HEK293 (cell line): ENCODE data around the gene AGMAT.

Experiments used
- CTCF ChIA-PET: fragments of 350-600 bp; formaldehyde crosslinking; extraction: SDS; loops from one replicate; lab custom pipeline; 2021; ENCODE audit warnings: antibody characterized with exemption; lab: Yijun Ruan, JAX
- POLR2A ChIA-PET: fragments of 300-600 bp; formaldehyde crosslinking; extraction: SDS; loops from one replicate; lab custom pipeline; 2020; ENCODE audit warnings: antibody characterized with exemption, inconsistent platforms; lab: Yijun Ruan, JAX
- H3K27ac ChIP-seq: fragments of 200-500 bp; sonication (Bioruptor generic); 2 replicates; pipeline ENCODE4 v1.5.1; 2014; ENCODE audit warnings: low read depth, low read length, control low read depth, inconsistent platforms; ENCODE audit errors: extremely low read depth
- H3K36me3 ChIP-seq, 2 experiments: fragments of 200-500 bp in 1 of 2; sonication (Bioruptor generic) in 1 of 2; 1 replicate in 1 of 2; 2 replicates in 1 of 2; pipeline ENCODE4 v1.5.1; 2014 to 2017; ENCODE audit warnings: inconsistent platforms in 2 of 2, low read length in 2 of 2; ENCODE audit not compliant: control insufficient read depth in 2 of 2, insufficient read depth in 1 of 2
- H3K4me1 ChIP-seq: fragments of 200-500 bp; sonication (Bioruptor generic); 2 replicates; pipeline ENCODE4 v1.5.1; 2014; ENCODE audit warnings: mild to moderate bottlenecking, low read length, inconsistent platforms; ENCODE audit not compliant: control insufficient read depth, insufficient read depth
- H3K4me3 ChIP-seq: 2 replicates; pipeline ENCODE4 v1.5.1; 2011; ENCODE audit warnings: low read depth, mild to moderate bottlenecking, control low read depth, low read length, moderate library complexity
- H3K9me3 ChIP-seq: fragments of 200-500 bp; sonication (Bioruptor generic); 2 replicates; pipeline ENCODE4 v1.5.1; 2014; ENCODE audit warnings: low read depth, low read length, inconsistent platforms; ENCODE audit not compliant: control insufficient read depth, insufficient read depth
- GLIS1 ChIP-seq: fragments of 450-650 bp; formaldehyde crosslinking; IDR thresholded peaks from 2 replicates; pipeline ENCODE4 v1.5.1; 2016; ENCODE audit warnings: missing biosample characterization, missing genetic modification characterization
- MEIS1 ChIP-seq: sonication (generic); formaldehyde crosslinking; IDR thresholded peaks from 2 replicates; pipeline ENCODE4 v1.8.1; 2022; ENCODE audit warnings: missing genetic modification reagents, mild to moderate bottlenecking, borderline replicate concordance
- MYNN ChIP-seq: fragments of 450-650 bp; formaldehyde crosslinking; IDR thresholded peaks from 2 replicates; pipeline ENCODE4 v1.5.1; 2016; ENCODE audit warnings: missing biosample characterization, missing genetic modification characterization, borderline replicate concordance
- ZFP3 ChIP-seq: fragments of 450-650 bp; formaldehyde crosslinking; IDR thresholded peaks from 2 replicates; pipeline ENCODE4 v1.5.1; 2016; ENCODE audit warnings: low read depth, missing biosample characterization, missing genetic modification characterization
- ZIC2 ChIP-seq: fragments of 450-650 bp; formaldehyde crosslinking; IDR thresholded peaks from 2 replicates; pipeline ENCODE4 v1.5.1; 2016; ENCODE audit warnings: missing biosample characterization, missing genetic modification characterization
- ZNF121 ChIP-seq: fragments of 450-650 bp; formaldehyde crosslinking; IDR thresholded peaks from 2 replicates; pipeline ENCODE4 v1.5.1; 2016; ENCODE audit warnings: missing biosample characterization, missing genetic modification characterization
- ZNF157 ChIP-seq: fragments of 450-650 bp; formaldehyde crosslinking; IDR thresholded peaks from 2 replicates; pipeline ENCODE4 v1.5.1; 2016; ENCODE audit warnings: missing biosample characterization, missing genetic modification characterization
- ZNF394 ChIP-seq: fragments of 450-650 bp; formaldehyde crosslinking; IDR thresholded peaks from 2 replicates; pipeline ENCODE4 v1.5.1; 2016; ENCODE audit warnings: missing biosample characterization, missing genetic modification characterization, mild to moderate bottlenecking, moderate library complexity, borderline replicate concordance
- ZNF404 ChIP-seq: fragments of 450-650 bp; formaldehyde crosslinking; IDR thresholded peaks from 2 replicates; pipeline ENCODE4 v1.5.1; 2017; ENCODE audit warnings: missing biosample characterization, missing genetic modification characterization
- ZNF560 ChIP-seq: fragments of 450-650 bp; formaldehyde crosslinking; IDR thresholded peaks from 2 replicates; pipeline ENCODE4 v1.5.1; 2017; ENCODE audit warnings: missing biosample characterization, missing genetic modification characterization, borderline replicate concordance
- ZNF629 ChIP-seq: fragments of 450-650 bp; formaldehyde crosslinking; IDR thresholded peaks from 2 replicates; pipeline ENCODE4 v1.5.1; 2017; ENCODE audit warnings: missing biosample characterization, missing genetic modification characterization
- TF ChIP-seq, protein P1 (sequence below): fragments of 450-650 bp; formaldehyde crosslinking; IDR thresholded peaks from 2 replicates; pipeline ENCODE4 v1.5.1; 2017; ENCODE audit warnings: missing biosample characterization, missing genetic modification characterization
- TF ChIP-seq, protein P2 (sequence below): fragments of 450-650 bp; formaldehyde crosslinking; IDR thresholded peaks from 2 replicates; pipeline ENCODE4 v1.5.1; 2017; ENCODE audit warnings: missing biosample characterization, missing genetic modification characterization
- TF ChIP-seq, protein P3 (sequence below): fragments of 450-650 bp; IDR thresholded peaks from 2 replicates; pipeline ENCODE4 v1.5.1; 2018; ENCODE audit warnings: missing biosample characterization, mild to moderate bottlenecking, missing genetic modification characterization
- TF ChIP-seq, protein P4 (sequence below): fragments of 450-650 bp; formaldehyde crosslinking; IDR thresholded peaks from 2 replicates; pipeline ENCODE4 v1.5.1; 2017; ENCODE audit warnings: missing biosample characterization, missing genetic modification characterization

The AGMAT gene

DNA sequence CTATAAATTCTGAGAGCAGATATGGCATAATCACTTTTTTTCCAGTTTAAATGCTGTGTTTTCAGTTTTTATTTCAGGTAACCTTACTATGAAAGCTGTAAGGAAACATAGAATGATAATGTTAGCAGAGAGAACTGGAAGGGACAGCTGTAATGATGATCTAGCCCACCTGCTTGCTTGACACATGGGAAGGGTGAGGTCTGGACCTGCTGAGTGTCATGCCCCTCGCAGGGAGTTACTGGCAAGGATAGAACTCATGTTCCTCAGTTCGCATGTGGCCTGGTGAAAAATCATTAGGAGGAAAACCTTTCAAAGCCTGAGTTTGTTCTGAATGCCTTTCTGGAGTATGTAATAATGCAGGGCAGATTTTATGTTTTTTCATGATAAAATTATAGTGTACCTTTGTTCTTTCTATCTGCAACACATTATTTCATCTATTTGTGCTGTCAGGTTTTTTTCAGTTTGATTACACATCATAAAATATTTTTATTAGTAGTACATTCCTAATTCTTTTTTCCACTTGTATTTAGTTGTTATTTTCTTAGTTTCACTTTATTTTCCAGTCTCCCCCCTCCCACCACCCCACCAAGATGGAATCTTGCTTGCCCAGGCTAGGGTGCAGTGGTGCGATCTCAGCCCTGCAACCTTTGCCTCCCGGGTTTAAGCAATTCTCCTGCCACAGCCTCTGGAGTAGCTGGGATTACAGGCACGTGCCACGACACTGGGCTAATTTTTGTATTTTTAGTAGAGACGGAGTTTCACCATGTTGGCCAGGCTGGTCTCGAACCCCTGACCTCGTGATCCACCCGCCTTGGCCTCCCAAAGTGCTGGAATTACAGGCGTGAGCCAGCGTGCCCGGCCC lies 40.4 kb upstream of the AGMAT start:
- Histone ChIP-seq H3K9me3 (no peaks in the 10 kb centered on the region), H3K4me3 (no peak overlapping the region), H3K4me1 (peaks cover 12% of the 10 kb centered on the region), H3K27ac (no peak overlapping the region), H3K36me3 (peaks cover 0 to 35% of the 10 kb centered on the region in 2 experiments; a peak in 1 of 3 replicates)
- no peak for TF ChIP-seq ZNF404 (tag by site-specific recombination)
- peak; percentile 11; the same call in 1 of the 2 replicates for TF ChIP-seq ZIC2 (tag by site-specific recombination)
- peak; percentile 69; the same call in 1 of the 2 replicates for TF ChIP-seq ZNF394 (tag by site-specific recombination)
- TF ChIP-seq, protein P1, sequence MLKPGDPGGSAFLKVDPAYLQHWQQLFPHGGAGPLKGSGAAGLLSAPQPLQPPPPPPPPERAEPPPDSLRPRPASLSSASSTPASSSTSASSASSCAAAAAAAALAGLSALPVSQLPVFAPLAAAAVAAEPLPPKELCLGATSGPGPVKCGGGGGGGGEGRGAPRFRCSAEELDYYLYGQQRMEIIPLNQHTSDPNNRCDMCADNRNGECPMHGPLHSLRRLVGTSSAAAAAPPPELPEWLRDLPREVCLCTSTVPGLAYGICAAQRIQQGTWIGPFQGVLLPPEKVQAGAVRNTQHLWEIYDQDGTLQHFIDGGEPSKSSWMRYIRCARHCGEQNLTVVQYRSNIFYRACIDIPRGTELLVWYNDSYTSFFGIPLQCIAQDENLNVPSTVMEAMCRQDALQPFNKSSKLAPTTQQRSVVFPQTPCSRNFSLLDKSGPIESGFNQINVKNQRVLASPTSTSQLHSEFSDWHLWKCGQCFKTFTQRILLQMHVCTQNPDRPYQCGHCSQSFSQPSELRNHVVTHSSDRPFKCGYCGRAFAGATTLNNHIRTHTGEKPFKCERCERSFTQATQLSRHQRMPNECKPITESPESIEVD (tag by site-specific recombination): peak; percentile 55; the same call in 1 of the 2 replicates
- TF ChIP-seq ZFP3 (tag by site-specific recombination): no peak
- POLR2A ChIA-PET: interaction anchor here (0.6 kb wide), 1 partner anchor 472 kb away, joined by 3 read pairs; no protein-coding TSS in a partner anchor
- CTCF ChIA-PET: interaction anchor here (0.6 kb wide), 1 partner anchor 120 kb away, joined by 3 read pairs; no protein-coding TSS in a partner anchor

DNA sequence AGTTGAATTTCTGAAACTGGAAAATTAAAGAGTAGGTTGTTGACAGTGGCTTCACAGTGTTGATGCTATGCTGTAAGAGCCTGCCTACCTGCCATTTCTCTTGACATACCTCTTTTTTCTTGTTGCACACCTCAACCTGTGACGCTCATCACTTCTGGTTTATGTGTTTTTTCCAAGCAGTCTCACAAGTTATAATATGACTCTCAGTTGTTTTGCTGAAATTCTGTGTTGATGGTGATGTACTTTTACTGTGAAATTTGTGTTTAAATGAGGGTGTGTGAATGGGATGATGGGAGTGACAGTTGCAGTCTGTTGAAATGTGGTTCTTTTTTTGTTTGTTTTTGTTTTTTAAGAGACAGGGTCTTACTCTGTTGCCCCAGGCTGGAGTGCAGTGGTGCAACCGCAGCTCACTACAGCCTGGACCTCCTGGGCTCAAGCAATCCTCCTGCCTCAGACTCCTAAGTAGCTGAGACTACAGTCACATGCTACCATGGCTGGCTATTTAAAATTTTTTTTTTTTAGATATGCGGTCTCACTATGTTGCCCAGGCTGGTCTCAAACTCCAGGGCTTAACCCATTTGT lies 39.4 kb upstream of the AGMAT start:
- Histone ChIP-seq H3K27ac (no peak overlapping the region), H3K36me3 (peaks cover 0 to 29% of the 10 kb centered on the region in 2 experiments; a peak in 1 of 3 replicates), H3K4me1 (peaks cover 19% of the 10 kb centered on the region), H3K4me3 (no peak overlapping the region), H3K9me3 (no peaks in the 10 kb centered on the region)
- TF ChIP-seq, protein P1 (tag by site-specific recombination): peak; percentile 10; the same call in 1 of the 2 replicates
- TF ChIP-seq ZNF629 (tag by site-specific recombination): no peak
- TF ChIP-seq ZNF121 (tag by site-specific recombination): peak; percentile 96
- TF ChIP-seq MEIS1: no peak
- TF ChIP-seq, protein P2, sequence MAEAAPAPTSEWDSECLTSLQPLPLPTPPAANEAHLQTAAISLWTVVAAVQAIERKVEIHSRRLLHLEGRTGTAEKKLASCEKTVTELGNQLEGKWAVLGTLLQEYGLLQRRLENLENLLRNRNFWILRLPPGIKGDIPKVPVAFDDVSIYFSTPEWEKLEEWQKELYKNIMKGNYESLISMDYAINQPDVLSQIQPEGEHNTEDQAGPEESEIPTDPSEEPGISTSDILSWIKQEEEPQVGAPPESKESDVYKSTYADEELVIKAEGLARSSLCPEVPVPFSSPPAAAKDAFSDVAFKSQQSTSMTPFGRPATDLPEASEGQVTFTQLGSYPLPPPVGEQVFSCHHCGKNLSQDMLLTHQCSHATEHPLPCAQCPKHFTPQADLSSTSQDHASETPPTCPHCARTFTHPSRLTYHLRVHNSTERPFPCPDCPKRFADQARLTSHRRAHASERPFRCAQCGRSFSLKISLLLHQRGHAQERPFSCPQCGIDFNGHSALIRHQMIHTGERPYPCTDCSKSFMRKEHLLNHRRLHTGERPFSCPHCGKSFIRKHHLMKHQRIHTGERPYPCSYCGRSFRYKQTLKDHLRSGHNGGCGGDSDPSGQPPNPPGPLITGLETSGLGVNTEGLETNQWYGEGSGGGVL (tag by site-specific recombination): no peak
- TF ChIP-seq GLIS1 (tag by site-specific recombination): peak; percentile 61
- no peak for TF ChIP-seq ZNF560 (tag by site-specific recombination)
- TF ChIP-seq ZNF157: no peak
- TF ChIP-seq, protein P3, sequence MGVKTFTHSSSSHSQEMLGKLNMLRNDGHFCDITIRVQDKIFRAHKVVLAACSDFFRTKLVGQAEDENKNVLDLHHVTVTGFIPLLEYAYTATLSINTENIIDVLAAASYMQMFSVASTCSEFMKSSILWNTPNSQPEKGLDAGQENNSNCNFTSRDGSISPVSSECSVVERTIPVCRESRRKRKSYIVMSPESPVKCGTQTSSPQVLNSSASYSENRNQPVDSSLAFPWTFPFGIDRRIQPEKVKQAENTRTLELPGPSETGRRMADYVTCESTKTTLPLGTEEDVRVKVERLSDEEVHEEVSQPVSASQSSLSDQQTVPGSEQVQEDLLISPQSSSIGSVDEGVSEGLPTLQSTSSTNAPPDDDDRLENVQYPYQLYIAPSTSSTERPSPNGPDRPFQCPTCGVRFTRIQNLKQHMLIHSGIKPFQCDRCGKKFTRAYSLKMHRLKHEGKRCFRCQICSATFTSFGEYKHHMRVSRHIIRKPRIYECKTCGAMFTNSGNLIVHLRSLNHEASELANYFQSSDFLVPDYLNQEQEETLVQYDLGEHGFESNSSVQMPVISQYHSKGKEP (tag by site-specific recombination): 0 out of 2 replicates have a peak, but pooled peaks have one; percentile 14
- TF ChIP-seq MYNN (tag by site-specific recombination): peak; percentile 78
- TF ChIP-seq, protein P4, sequence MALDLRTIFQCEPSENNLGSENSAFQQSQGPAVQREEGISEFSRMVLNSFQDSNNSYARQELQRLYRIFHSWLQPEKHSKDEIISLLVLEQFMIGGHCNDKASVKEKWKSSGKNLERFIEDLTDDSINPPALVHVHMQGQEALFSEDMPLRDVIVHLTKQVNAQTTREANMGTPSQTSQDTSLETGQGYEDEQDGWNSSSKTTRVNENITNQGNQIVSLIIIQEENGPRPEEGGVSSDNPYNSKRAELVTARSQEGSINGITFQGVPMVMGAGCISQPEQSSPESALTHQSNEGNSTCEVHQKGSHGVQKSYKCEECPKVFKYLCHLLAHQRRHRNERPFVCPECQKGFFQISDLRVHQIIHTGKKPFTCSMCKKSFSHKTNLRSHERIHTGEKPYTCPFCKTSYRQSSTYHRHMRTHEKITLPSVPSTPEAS (tag by site-specific recombination): no peak
- POLR2A ChIA-PET: no interaction called here
- CTCF ChIA-PET: no interaction called here
